WTC11 (cell line): ENCODE results near the gene CRTC3. TPM values are rescaled to one million over a fixed set of nuclear protein-coding genes. Genes with fewer than 3 reads are reported as not detected.

ENCODE experiments used
- ATAC-seq: fragments of 200-7000 bp; cut with Tn5 transposase; 2 replicates; pipeline ENCODE4 v1.10.0; 2021; ENCODE audit warnings: mild to moderate bottlenecking, moderate library complexity
- CTCF ChIA-PET: fragments of 300-600 bp; sonication (Branson Sonifier 250); formaldehyde crosslinking; loops from one replicate; lab custom pipeline; 2021; ENCODE audit warnings: antibody characterized with exemption; lab: Charles Lee
- POLR2A ChIA-PET: fragments of 350-600 bp; sonication (Branson Sonifier 250); formaldehyde crosslinking; loops from one replicate; lab custom pipeline; 2021; ENCODE audit warnings: antibody characterized with exemption; lab: Charles Lee
- DNase-seq: peaks from one replicate; pipeline ENCODE4 v3.0.0; 2021; ENCODE audit warnings: low spot score
- H3K27ac Mint-ChIP-seq: 2 replicates; pipeline ENCODE4 v1.8.0; 2021; ENCODE audit warnings: mixed read lengths
- H3K27me3 Mint-ChIP-seq: 2 replicates; pipeline ENCODE4 v1.8.0; 2021; ENCODE audit warnings: low read depth, mild to moderate bottlenecking, moderate library complexity, mixed read lengths
- H3K36me3 Mint-ChIP-seq: 2 replicates; pipeline ENCODE4 v1.8.0; 2021; ENCODE audit warnings: mixed read lengths
- H3K4me1 Mint-ChIP-seq: 2 replicates; pipeline ENCODE4 v1.8.0; 2022; ENCODE audit warnings: mixed read lengths
- H3K4me3 Mint-ChIP-seq: 2 replicates; pipeline ENCODE4 v1.8.0; 2021; ENCODE audit warnings: mild to moderate bottlenecking, moderate library complexity, mixed read lengths
- H3K9me3 Mint-ChIP-seq: 2 replicates; pipeline ENCODE4 v1.8.0; 2021; ENCODE audit warnings: mixed read lengths
- ATF6 ChIP-seq: sonication (generic); formaldehyde crosslinking; IDR thresholded peaks from 2 replicates; pipeline ENCODE4 v1.8.1; 2023; ENCODE audit warnings: mild to moderate bottlenecking, missing genetic modification reagents
- CREB1 ChIP-seq: sonication (generic); formaldehyde crosslinking; IDR thresholded peaks from 2 replicates; pipeline ENCODE4 v1.8.0; 2023; ENCODE audit warnings: mild to moderate bottlenecking, missing genetic modification reagents
- ESRRA ChIP-seq: sonication (generic); formaldehyde crosslinking; IDR thresholded peaks from 2 replicates; pipeline ENCODE4 v1.8.1; 2022; ENCODE audit warnings: mild to moderate bottlenecking, missing genetic modification reagents, borderline replicate concordance
- ETV6 ChIP-seq: sonication (generic); formaldehyde crosslinking; IDR thresholded peaks from 2 replicates; pipeline ENCODE4 v1.8.1; 2022; ENCODE audit warnings: mild to moderate bottlenecking, missing genetic modification reagents
- NR1H2 ChIP-seq: sonication (generic); formaldehyde crosslinking; IDR thresholded peaks from 2 replicates; pipeline ENCODE4 v1.9.0; 2021; ENCODE audit warnings: mild to moderate bottlenecking, moderate library complexity, missing genetic modification reagents
- SOX15 ChIP-seq: fragments of 250-450 bp; sonication (Bioruptor Pico); IDR thresholded peaks from 2 replicates; pipeline ENCODE4 v1.9.0; 2021; ENCODE audit warnings: mild to moderate bottlenecking
- SP1 ChIP-seq: sonication (generic); formaldehyde crosslinking; conservative IDR thresholded peaks from 2 replicates; pipeline ENCODE4 v1.8.1; 2022; ENCODE audit warnings: missing genetic modification reagents
- ZNF232 ChIP-seq: sonication (generic); formaldehyde crosslinking; IDR thresholded peaks from 2 replicates; pipeline ENCODE4 v1.8.0; 2022; ENCODE audit warnings: mild to moderate bottlenecking, missing genetic modification reagents
- ZNF263 ChIP-seq: sonication (generic); formaldehyde crosslinking; IDR thresholded peaks from 2 replicates; pipeline ENCODE4 v1.8.1; 2022; ENCODE audit warnings: low read depth, mild to moderate bottlenecking, moderate library complexity, missing genetic modification reagents
- ZNF317 ChIP-seq: sonication (generic); formaldehyde crosslinking; IDR thresholded peaks from 2 replicates; pipeline ENCODE4 v1.8.1; 2023; ENCODE audit warnings: low read depth, mild to moderate bottlenecking, moderate library complexity, missing genetic modification reagents, borderline replicate concordance
- ZNF416 ChIP-seq: fragments of 250-450 bp; sonication (Bioruptor Pico); IDR thresholded peaks from 2 replicates; pipeline ENCODE4 v1.9.0; 2021; ENCODE audit warnings: mild to moderate bottlenecking, inconsistent platforms
- ZNF423 ChIP-seq: fragments of 250-450 bp; sonication (Bioruptor Pico); IDR thresholded peaks from 2 replicates; pipeline ENCODE4 v2.1.2; 2022; ENCODE audit warnings: mild to moderate bottlenecking, moderate library complexity
- ZNF425 ChIP-seq: fragments of 250-450 bp; sonication (Bioruptor Pico); conservative IDR thresholded peaks from 2 replicates; pipeline ENCODE4 v1.9.0; 2021; ENCODE audit warnings: mild to moderate bottlenecking
- total RNA-seq: library from RNA; stranded (reverse); gene quantifications from 3 replicates; pipeline ENCODE4 v1.2.3, GENCODE V29; 2021
- TF ChIP-seq, protein P1 (sequence below): sonication (generic); formaldehyde crosslinking; IDR thresholded peaks from 2 replicates; pipeline ENCODE4 v1.8.0; 2022; ENCODE audit warnings: mild to moderate bottlenecking, missing genetic modification reagents
- TF ChIP-seq, protein P2 (sequence below): fragments of 250-450 bp; sonication (Bioruptor Pico); IDR thresholded peaks from 2 replicates; pipeline ENCODE4 v1.8.0; 2021; ENCODE audit warnings: mild to moderate bottlenecking
- TF ChIP-seq, protein P3 (sequence below): sonication (generic); formaldehyde crosslinking; IDR thresholded peaks from 2 replicates; pipeline ENCODE4 v1.8.1; 2022; ENCODE audit warnings: low read depth, missing genetic modification reagents, borderline replicate concordance

CRTC3 gene
- total RNA-seq, 1 experiment from 2014 or later = 8.4 TPM

- TF ChIP-seq ESRRA (CRISPR knock-in tag) (no peak), ZNF416 (CRISPR knock-in tag) (no peak), ZNF317 (CRISPR knock-in tag) (no peak), ZNF425 (CRISPR knock-in tag) (no peak), ETV6 (CRISPR knock-in tag) (no peak)
- TF ChIP-seq, protein P1, sequence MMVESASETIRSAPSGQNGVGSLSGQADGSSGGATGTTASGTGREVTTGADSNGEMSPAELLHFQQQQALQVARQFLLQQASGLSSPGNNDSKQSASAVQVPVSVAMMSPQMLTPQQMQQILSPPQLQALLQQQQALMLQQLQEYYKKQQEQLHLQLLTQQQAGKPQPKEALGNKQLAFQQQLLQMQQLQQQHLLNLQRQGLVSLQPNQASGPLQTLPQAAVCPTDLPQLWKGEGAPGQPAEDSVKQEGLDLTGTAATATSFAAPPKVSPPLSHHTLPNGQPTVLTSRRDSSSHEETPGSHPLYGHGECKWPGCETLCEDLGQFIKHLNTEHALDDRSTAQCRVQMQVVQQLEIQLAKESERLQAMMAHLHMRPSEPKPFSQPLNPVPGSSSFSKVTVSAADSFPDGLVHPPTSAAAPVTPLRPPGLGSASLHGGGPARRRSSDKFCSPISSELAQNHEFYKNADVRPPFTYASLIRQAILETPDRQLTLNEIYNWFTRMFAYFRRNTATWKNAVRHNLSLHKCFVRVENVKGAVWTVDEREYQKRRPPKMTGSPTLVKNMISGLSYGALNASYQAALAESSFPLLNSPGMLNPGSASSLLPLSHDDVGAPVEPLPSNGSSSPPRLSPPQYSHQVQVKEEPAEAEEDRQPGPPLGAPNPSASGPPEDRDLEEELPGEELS (CRISPR knock-in tag) = no peak
- TF ChIP-seq, all 79 proteins: peak for 0
- Mint-ChIP-seq H3K36me3 (no peaks in the 10 kb centered on the region), H3K4me1 (0 out of 2 replicates have a peak, but pooled peaks cover 4% of the 10 kb centered on the region), H3K27me3 (no peaks in the 10 kb centered on the region), H3K4me3 (no peak overlapping the region), H3K9me3 (no peaks in the 10 kb centered on the region), H3K27ac (no peak overlapping the region)
- ChIA-PET CTCF (no interaction called here), POLR2A (no interaction called here)
- no peak for DNase-seq
- no peak for ATAC-seq
Observed at GRCh38 chr15:90540768-90541167, 11.0 kb downstream of the CRTC3 start.

DNA sequence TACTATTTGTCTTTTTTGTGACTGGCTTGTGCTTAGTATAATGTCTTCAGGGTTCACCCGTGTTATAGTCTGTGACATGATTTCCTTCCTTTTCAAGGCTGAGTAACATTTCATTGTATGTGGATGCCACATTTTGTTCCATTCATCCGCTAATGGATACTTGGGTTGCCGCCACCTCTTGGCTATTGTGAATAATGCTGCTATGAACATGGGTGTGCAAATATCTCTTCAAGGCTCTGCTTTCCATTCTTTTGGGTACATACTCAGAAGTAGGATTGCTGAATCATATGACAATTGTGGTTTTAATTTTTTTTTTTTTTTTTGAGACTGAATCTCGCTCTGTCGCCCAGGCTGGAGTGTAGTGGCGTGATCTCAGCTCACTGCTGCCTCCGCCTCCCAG, 15.4 kb downstream of the CRTC3 start:
- Mint-ChIP-seq H3K36me3 (no peaks in the 10 kb centered on the region), H3K9me3 (no peaks in the 10 kb centered on the region), H3K27ac (no peak overlapping the region), H3K4me3 (no peak overlapping the region), H3K27me3 (no peaks in the 10 kb centered on the region), H3K4me1 (no peaks in the 10 kb centered on the region)
- DNase-seq (no peak), ATAC-seq (no peak)
- POLR2A ChIA-PET = interaction anchor here (0.6 kb wide), 1 partner anchor 33 kb away, joined by 3 read pairs; no protein-coding TSS in a partner anchor
- no peak for TF ChIP-seq ZNF232 (CRISPR knock-in tag)
- TF ChIP-seq, protein P2, sequence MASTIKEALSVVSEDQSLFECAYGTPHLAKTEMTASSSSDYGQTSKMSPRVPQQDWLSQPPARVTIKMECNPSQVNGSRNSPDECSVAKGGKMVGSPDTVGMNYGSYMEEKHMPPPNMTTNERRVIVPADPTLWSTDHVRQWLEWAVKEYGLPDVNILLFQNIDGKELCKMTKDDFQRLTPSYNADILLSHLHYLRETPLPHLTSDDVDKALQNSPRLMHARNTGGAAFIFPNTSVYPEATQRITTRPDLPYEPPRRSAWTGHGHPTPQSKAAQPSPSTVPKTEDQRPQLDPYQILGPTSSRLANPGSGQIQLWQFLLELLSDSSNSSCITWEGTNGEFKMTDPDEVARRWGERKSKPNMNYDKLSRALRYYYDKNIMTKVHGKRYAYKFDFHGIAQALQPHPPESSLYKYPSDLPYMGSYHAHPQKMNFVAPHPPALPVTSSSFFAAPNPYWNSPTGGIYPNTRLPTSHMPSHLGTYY (CRISPR knock-in tag) = no peak
- TF ChIP-seq CREB1 (CRISPR knock-in tag) = no peak
- TF ChIP-seq SP1 (CRISPR knock-in tag) = no peak
- TF ChIP-seq NR1H2 = no peak
- TF ChIP-seq ZNF263 (CRISPR knock-in tag) = no peak
- TF ChIP-seq, protein P3, sequence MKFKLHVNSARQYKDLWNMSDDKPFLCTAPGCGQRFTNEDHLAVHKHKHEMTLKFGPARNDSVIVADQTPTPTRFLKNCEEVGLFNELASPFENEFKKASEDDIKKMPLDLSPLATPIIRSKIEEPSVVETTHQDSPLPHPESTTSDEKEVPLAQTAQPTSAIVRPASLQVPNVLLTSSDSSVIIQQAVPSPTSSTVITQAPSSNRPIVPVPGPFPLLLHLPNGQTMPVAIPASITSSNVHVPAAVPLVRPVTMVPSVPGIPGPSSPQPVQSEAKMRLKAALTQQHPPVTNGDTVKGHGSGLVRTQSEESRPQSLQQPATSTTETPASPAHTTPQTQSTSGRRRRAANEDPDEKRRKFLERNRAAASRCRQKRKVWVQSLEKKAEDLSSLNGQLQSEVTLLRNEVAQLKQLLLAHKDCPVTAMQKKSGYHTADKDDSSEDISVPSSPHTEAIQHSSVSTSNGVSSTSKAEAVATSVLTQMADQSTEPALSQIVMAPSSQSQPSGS (CRISPR knock-in tag) = no peak
- no peak for TF ChIP-seq ZNF423
- no peak for TF ChIP-seq ZNF425 (CRISPR knock-in tag)
- no peak for TF ChIP-seq ATF6 (CRISPR knock-in tag)
- no peak for TF ChIP-seq SOX15 (CRISPR knock-in tag)
- CTCF ChIA-PET = interaction anchor here (0.6 to 1.0 kb wide), 3 partner anchors 12 to 139 kb away, joined by 3 read pairs; no protein-coding TSS in a partner anchor
